ENCODE results near the gene NOX5. TPM values are rescaled to one million over a fixed set of nuclear protein-coding genes. Genes with fewer than 3 reads are reported as not detected.

Gene NOX5
- total and polyA plus RNA-seq, 2 of the 13 experiments (the other 11 are each of a cell fraction or from before 2014, with no cell fraction given), result not detected

DNA sequence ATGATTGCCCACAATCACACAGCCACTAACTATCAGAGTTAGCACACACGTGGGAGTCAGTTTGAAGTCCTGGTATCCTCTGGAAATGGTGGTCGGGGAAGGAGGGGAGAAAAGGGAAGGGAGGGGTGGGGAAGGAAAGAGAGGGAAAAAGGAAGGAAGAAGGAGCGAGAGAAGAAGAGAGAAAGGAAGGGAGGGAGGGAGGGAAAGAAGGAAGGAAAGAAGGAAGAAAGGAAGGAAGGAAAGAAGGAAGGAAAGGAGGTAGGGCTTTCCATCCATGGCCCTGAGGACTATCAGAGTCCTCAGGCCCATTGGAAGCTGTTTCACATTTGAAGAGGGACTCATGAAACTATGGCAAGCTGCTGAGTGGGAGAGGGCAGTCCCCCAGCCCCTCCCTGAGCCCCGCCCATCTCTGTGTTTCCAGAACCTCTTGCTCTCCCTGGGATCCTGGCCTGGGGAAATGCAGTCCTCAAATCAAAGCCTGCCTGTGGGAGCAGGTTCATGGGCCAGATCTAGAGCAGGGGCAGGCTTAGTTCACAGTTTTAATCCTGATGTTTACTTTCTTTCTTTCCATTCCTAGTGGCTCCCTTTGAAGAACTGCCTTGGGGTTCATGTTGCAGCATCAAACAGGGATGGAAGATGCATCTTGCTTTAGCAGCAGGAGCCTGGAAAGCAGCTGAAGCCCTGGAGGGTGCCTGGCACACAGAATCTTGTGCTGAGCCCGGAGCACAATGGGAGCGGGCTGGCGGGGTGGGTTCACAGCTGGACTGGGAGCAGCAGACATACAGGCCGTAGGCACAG is 79.8 kb downstream of the NOX5 start:
- POLR2A ChIA-PET, result no interaction called here
- intact Hi-C loops (cut with micrococcal nuclease; ENCODE audit: unreplicated experiment), result no loop called here
- no TSS peak for BruUV-seq (replicated peaks)

More for the DNA sequence above, 79.8 kb downstream of the NOX5 start:
- Histone ChIP-seq H3K36me3 (replicated peaks in 1 of 2; ENCODE audit: control insufficient read depth in 1 of 2, insufficient read depth in 2 of 2, low read length in 2 of 2) (no peaks in the 10 kb centered on the region), H2AFZ (ENCODE audit: low read length) (no peak overlapping the region), H3K27ac (ENCODE audit: extremely low read length, insufficient read depth, low read length) (no peak overlapping the region), H4K20me1 (ENCODE audit: insufficient read depth, low read length) (no peaks in the 10 kb centered on the region), H3K9me3 (ENCODE audit: low read length) (no peaks in the 10 kb centered on the region), H3K4me3 (replicated peaks in 1 of 3; ENCODE audit: insufficient read depth in 1 of 3, low read depth in 2 of 3, low read length in 3 of 3) (no peak overlapping the region), H3K9ac (ENCODE audit: insufficient read depth, low read depth, low read length) (no peak overlapping the region), H3K4me2 (ENCODE audit: low read depth, low read length) (no peak overlapping the region), H3K27me3 (ENCODE audit: control insufficient read depth in 1 of 2, insufficient read depth in 2 of 2, low read length in 2 of 2) (peaks cover 4 to 10% of the 10 kb centered on the region in 2 experiments; a peak in 3 of 5 replicates), H3K79me2 (ENCODE audit: insufficient read depth, low read length) (no peaks in the 10 kb centered on the region), H3K4me1 (ENCODE audit: insufficient read depth, low read length) (no peaks in the 10 kb centered on the region)
- CTCF ChIA-PET (ENCODE audit: low intra/inter-chr PET ratio, low total read pairs), result no interaction called here
- TF ChIP-seq ZNF331 (CRISPR knock-in tag; IDR thresholded peaks at IDR 0.05) (no peak), ZNF12 (CRISPR knock-in tag; IDR thresholded peaks at IDR 0.05) (no peak), ZFP62 (CRISPR knock-in tag; IDR thresholded peaks at IDR 0.05) (no peak), IKZF4 (CRISPR knock-in tag; IDR thresholded peaks at IDR 0.05; ENCODE audit: borderline replicate concordance, low read depth, not compliant biosample characterization) (no peak), TAF15 (IDR thresholded peaks at IDR 0.05; ENCODE audit: low read depth, low read length, poor library complexity, severe bottlenecking) (no peak), GTF3A (CRISPR knock-in tag; conservative IDR thresholded peaks at IDR 0.05) (no peak), ZNF549 (CRISPR knock-in tag; IDR thresholded peaks at IDR 0.05) (no peak), GLI4 (CRISPR knock-in tag; IDR thresholded peaks at IDR 0.05; ENCODE audit: borderline replicate concordance) (no peak)
- TF ChIP-seq, protein P1, sequence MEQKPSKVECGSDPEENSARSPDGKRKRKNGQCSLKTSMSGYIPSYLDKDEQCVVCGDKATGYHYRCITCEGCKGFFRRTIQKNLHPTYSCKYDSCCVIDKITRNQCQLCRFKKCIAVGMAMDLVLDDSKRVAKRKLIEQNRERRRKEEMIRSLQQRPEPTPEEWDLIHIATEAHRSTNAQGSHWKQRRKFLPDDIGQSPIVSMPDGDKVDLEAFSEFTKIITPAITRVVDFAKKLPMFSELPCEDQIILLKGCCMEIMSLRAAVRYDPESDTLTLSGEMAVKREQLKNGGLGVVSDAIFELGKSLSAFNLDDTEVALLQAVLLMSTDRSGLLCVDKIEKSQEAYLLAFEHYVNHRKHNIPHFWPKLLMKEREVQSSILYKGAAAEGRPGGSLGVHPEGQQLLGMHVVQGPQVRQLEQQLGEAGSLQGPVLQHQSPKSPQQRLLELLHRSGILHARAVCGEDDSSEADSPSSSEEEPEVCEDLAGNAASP (CRISPR knock-in tag; IDR thresholded peaks at IDR 0.05; ENCODE audit: borderline replicate concordance), result no peak
- TF ChIP-seq, protein P2, sequence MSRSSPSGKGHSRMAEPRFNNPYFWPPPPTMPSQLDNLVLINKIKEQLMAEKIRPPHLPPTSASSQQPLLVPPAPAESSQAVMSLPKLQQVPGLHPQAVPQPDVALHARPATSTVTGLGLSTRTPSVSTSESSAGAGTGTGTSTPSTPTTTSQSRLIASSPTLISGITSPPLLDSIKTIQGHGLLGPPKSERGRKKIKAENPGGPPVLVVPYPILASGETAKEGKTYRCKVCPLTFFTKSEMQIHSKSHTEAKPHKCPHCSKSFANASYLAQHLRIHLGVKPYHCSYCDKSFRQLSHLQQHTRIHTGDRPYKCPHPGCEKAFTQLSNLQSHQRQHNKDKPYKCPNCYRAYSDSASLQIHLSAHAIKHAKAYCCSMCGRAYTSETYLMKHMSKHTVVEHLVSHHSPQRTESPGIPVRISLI (CRISPR knock-in tag; IDR thresholded peaks at IDR 0.05; ENCODE audit: borderline replicate concordance), result no peak
- TF ChIP-seq, protein P3, sequence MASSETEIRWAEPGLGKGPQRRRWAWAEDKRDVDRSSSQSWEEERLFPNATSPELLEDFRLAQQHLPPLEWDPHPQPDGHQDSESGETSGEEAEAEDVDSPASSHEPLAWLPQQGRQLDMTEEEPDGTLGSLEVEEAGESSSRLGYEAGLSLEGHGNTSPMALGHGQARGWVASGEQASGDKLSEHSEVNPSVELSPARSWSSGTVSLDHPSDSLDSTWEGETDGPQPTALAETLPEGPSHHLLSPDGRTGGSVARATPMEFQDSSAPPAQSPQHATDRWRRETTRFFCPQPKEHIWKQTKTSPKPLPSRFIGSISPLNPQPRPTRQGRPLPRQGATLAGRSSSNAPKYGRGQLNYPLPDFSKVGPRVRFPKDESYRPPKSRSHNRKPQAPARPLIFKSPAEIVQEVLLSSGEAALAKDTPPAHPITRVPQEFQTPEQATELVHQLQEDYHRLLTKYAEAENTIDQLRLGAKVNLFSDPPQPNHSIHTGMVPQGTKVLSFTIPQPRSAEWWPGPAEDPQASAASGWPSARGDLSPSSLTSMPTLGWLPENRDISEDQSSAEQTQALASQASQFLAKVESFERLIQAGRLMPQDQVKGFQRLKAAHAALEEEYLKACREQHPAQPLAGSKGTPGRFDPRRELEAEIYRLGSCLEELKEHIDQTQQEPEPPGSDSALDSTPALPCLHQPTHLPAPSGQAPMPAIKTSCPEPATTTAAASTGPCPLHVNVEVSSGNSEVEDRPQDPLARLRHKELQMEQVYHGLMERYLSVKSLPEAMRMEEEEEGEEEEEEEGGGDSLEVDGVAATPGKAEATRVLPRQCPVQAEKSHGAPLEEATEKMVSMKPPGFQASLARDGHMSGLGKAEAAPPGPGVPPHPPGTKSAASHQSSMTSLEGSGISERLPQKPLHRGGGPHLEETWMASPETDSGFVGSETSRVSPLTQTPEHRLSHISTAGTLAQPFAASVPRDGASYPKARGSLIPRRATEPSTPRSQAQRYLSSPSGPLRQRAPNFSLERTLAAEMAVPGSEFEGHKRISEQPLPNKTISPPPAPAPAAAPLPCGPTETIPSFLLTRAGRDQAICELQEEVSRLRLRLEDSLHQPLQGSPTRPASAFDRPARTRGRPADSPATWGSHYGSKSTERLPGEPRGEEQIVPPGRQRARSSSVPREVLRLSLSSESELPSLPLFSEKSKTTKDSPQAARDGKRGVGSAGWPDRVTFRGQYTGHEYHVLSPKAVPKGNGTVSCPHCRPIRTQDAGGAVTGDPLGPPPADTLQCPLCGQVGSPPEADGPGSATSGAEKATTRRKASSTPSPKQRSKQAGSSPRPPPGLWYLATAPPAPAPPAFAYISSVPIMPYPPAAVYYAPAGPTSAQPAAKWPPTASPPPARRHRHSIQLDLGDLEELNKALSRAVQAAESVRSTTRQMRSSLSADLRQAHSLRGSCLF (CRISPR knock-in tag; IDR thresholded peaks at IDR 0.05; ENCODE audit: borderline replicate concordance), result no peak
- TF ChIP-seq, protein P4, sequence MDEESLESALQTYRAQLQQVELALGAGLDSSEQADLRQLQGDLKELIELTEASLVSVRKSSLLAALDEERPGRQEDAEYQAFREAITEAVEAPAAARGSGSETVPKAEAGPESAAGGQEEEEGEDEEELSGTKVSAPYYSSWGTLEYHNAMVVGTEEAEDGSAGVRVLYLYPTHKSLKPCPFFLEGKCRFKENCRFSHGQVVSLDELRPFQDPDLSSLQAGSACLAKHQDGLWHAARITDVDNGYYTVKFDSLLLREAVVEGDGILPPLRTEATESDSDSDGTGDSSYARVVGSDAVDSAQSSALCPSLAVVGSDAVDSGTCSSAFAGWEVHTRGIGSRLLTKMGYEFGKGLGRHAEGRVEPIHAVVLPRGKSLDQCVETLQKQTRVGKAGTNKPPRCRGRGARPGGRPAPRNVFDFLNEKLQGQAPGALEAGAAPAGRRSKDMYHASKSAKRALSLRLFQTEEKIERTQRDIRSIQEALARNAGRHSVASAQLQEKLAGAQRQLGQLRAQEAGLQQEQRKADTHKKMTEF (CRISPR knock-in tag; IDR thresholded peaks at IDR 0.05), result no peak
- DNase-seq (ENCODE audit: low spot score), result no peak
- WGBS (ENCODE audit: low lambda C conversion rate), result 33% methylated on average over 4 of the region's 8 CpGs
- no peak for FAIRE-seq
- ATAC-seq, result no peak
- in situ Hi-C loops (cut with HindIII; ENCODE audit: extremely low pct_ligation_motif_present, low pct_unique_long_range_greater_than_20kb), result no loop called here
